ENCODE data around the gene GTSE1. TPM values are rescaled to one million over a fixed set of nuclear protein-coding genes. Genes with fewer than 3 reads are reported as not detected.
A peak's percentile ranks its signal among the peaks of the same experiment; 100 is the strongest.

Gene GTSE1
- total RNA-seq, 1 donor from 2014 or later = 0.20 TPM

- DNase-seq (ENCODE audit: low read depth) = no peak
These were observed 32.1 kb downstream of the GTSE1 start for GRCh38 chr22:46328797-46329196.

GRCh38 chr22:46329616-46330015 is 32.9 kb downstream of the GTSE1 start:
- DNase-seq (ENCODE audit: low read depth) = no peak

- no peak for DNase-seq (ENCODE audit: low read depth)
These were observed 33.8 kb downstream of the GTSE1 start for GRCh38 chr22:46330426-46330825.

DNA sequence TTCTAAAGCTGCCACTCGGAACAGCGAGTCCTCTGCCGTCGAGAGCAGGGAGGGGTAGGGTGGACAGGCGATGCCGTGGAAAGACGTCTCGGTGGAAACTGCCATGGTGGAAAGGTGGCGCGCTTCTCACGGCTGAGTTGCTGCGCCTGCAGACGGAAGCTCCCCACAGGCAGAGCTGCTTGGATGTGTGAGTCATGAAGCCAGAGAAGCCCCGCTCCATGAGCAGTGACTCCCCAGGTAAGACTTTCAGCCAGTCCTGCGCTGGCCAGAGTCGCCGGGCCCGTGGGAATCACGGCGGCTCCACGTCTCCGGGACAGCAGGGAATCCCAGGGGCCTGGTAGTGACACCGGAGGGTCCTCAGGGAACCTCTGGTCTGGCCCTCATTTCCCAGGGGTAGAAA is 34.8 kb downstream of the GTSE1 start:
- DNase-seq (ENCODE audit: low read depth) = no peak

DNA sequence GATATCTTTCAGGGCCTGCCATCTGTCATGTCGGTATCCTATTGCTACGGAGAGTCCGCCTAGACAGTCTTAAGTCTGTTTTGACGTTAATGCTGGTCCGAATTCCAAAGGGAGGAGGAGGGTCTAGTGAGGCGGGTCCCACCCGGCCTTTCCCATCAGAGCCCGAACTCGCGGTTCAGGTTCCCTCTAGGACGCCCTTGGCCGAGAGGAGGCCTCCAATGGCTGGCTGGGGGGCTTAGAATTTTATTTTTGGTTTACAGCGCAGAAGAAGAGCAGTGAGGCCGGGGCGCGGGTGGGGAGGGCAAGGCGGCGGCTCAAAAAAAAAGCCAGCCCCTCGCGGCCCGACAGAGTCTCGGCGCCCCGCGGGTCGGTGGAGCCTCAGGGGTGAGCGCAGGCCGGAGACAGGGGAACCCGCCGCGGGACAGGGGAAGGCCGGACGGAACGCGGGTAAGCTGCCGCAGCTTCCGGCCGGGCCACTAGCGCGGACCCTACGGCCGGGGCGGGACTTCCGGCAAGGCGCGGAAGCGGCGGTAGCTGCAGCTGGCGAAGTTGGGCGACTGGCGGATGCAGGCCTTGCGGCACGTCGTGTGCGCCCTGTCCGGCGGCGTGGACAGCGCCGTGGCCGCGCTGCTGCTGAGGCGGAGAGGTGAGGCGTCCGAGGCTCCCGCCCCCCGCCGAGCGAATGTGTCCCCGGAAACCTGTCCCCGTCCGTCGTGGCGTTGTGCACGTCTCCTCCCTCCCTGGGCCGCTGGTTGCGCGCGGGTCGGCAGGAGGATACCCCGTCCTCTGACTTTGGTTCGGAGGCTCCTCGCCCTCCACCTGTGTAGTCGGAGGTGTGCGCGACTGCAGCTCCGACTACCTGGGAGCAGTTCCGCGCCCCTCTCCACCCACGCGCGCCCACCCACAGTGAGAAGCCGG is 38.8 kb downstream of the GTSE1 start, which contains the start of gene TRMU:
Gene TRMU, plus strand, starts transcription at position 514 of the 918 bp plus-strand sequence. Its CDS starts 51 bp downstream, at position 565.
- peak; percentile 66 for DNase-seq (ENCODE audit: low read depth)

GRCh38 chr22:46336119-46337078 is 39.7 kb downstream of the GTSE1 start:
- peak; percentile 12 for DNase-seq (ENCODE audit: low read depth)

- no peak for DNase-seq (ENCODE audit: low read depth)
These were observed 41.2 kb downstream of the GTSE1 start for GRCh38 chr22:46337870-46338269.

DNA sequence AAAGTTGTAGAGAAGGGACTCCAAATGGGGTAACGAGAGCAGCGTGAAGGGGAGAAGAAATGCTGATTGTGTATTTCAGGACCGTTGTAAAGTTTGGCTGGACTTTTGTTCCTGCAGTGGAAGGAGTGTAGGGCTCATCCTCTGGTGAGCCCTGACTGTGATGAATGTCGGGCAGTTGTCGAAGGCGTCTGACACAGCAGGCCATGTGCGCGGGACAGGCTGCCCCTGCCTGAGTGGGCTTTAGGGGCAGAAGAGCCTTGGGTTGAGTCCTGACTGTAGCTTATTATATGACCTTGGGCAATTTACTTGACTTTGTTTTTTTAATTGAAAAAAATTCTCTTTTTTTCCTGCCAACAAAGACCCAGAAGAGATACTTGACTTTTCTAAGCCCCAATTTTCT is 42.0 kb downstream of the GTSE1 start:
- no peak for DNase-seq (ENCODE audit: low read depth)

DNA sequence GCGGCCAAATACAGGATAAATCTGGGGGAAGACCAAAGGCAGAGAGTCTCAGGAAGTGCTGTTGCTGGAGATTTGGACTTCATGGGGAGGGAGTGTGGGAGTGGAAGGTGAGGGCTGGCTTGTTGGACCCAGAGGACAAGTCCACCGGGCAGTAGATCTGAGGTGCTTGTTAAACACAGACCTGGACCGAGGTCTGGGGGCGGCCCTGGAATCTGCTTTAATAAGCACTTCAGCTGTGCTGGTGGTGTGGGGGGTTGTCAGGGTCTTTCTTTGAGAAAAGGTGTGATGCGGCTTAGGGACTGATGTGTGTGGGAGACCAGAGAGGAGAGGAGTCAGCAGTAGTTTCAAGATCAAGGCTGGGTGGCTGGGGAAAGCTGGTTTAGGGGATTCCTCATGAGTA is 43.3 kb downstream of the GTSE1 start:
- DNase-seq (ENCODE audit: low read depth) = no peak

DNA sequence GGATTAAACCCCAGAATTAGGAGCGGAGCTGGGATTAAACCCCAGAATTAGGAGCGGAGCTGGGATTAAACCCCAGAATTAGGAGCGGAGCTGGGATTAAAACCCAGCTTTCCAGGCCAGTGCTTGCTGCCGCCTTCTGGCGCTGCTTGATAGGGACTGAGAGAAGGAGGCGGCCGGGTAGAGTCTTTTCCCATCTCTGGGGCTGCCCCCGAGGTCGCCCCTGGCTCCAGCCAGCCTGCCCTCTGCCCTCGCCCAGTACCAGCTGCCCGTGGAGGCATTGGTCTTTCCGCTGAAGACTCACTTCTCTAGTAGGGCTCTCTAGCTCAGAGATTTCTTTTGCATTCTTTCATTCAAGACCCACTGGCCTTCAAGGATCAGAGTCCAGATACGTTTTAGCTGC is 44.0 kb downstream of the GTSE1 start:
- DNase-seq (ENCODE audit: low read depth) = no peak

DNA sequence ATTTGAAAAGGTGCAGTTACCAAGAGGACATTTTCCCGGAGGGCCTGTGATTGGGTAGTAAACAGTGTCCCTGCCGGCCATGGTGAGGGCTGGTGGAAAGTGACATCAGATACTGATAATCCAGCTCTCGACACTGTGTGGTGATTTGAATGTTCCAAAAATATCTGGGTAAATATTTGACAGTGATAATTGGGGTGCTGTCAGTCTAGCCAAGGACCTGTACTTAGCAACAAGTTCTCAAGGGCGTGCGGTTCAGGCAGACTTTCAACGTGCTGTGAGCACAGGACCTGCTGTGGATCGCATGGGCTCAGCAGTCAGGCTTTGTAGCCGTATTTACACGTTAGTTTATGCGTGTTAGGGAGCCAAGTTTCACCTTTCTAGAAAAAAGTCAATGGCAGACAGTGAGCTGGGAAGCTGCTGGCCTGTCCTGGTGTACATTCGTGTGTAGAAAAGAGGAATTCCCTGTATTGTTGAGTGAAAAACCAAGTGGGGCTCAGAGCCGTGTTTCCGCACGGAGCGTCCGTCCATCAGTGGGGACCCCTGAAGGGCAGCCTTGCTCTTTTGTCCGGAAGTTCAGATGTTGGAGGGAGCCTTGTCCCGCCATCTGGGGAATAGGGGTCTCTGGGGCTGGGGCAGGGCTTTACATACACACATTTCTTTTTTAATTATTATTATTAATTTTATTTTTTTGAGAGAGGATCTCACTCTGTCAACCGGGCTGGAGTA is 50.2 kb downstream of the GTSE1 start:
- no peak for DNase-seq (ENCODE audit: low read depth)

DNA sequence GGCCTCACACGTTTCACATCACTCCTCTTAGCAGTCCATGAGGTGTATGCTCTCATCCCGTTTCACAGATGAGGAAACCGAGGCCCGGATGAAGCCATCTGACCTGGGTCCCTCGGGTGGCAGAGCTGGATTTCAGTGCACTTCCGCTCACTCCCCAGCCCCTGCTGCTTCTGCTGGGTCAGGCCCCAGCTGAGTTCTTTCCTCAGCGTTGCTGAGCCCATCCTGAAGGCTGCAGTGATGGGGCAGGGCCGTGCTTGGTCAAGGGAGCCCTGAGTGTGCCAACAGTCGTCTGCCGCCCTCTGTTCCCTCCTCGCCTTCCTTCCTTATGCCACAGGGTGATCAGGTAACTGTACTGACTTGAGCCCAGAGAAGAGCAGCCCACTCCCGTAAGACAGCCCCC is 51.0 kb downstream of the GTSE1 start:
- DNase-seq (ENCODE audit: low read depth) = no peak

- DNase-seq (ENCODE audit: low read depth) = no peak
These were observed 51.5 kb downstream of the GTSE1 start for GRCh38 chr22:46348099-46348695.

GRCh38 chr22:46349238-46349637 is 52.6 kb downstream of the GTSE1 start:
- no peak for DNase-seq (ENCODE audit: low read depth)

GRCh38 chr22:46349681-46350080 is 53.0 kb downstream of the GTSE1 start:
- DNase-seq (ENCODE audit: low read depth) = peak; percentile 7

DNA sequence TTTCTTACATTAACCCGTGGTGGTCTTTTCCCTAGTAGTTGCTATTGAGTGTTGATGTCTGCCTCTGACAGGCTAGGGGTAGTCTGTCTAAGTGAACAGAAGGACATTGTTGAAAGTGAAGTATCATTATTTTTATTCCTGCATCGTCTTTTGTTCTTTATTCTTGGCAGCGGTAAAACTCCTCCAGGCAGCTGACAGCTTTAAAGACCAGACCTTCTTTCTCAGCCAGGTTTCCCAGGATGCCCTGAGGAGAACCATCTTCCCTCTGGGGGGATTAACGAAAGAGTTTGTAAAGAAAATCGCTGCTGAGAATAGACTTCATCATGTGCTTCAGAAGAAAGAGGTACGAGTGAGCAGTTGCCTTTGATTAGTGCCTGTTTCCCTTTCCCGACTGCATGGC is 53.5 kb downstream of the GTSE1 start:
- DNase-seq (ENCODE audit: low read depth) = no peak

DNA sequence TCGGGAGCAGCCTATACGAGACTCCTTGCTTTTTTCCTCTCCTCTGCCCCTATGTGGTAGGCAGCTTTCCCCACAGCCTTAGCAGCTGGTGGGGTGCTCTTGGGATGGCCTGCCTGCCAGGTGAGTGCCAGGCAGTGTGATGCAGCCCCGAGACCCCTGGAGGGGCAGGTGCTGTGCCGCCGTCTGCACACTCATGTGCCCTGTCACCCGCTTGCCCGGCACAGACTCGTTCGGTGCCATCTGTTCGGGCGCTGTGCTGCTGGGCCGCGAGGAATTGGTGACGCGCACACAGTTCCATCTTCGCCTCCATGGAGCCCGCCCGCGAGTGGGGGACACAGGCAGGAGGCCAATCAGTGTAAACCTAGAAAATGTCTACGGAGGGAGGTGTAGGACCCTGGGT is 54.0 kb downstream of the GTSE1 start:
- no peak for DNase-seq (ENCODE audit: low read depth)

DNA sequence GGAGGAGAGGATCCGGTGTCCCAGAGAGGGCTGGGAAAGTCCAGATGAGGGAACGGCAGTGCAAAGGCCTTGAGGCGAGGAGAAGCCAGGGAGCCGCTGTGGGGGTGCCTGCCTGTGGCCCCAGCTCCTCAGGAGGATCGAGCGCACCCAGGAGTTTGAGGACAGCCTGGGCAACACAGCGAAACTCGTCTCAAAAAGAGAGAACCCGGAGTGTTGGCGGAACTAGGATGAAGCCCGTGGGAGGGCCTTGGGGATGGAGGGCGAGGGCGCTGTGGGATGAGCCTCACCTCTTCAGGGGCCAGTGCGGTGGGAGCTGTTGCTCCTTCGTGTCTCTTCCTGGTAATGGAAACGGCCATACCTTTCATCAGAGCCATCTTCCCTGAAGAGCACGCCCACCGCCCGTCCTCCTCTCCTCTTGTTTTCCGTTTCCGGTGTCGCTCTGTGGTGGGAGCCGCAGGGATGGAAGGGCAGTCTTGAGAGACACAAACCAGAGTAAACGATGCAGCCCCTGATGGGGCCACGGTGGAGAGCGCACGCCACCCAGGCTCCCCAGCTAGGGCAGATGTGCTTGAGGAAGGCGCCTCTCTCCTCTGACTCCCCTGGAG is 54.6 kb downstream of the GTSE1 start:
- no peak for DNase-seq (ENCODE audit: low read depth)

GRCh38 chr22:46351767-46352166 is 55.1 kb downstream of the GTSE1 start:
- no peak for DNase-seq (ENCODE audit: low read depth)

DNA sequence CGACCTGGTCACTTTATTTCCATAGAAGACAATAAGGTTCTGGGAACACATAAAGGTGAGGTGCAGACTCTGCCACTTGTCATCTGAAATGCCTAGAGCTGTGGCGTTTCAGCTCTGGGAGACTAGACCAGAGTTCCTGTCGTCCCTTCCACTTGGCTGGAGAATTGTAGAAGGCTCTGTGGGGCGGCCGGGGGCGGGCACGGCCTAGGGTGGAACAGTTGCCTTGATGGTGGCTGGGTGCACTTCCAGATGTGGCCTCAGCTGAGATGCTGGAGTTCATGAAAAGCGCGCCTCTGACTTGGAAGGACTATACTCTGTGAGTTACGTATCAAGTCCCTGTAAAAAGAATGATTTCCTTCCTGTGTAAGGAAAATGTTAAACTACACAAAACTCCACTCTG is 55.6 kb downstream of the GTSE1 start:
- DNase-seq (ENCODE audit: low read depth) = no peak
